ENCODE results near the gene TMEM120B. TPM values are rescaled to one million over a fixed set of nuclear protein-coding genes. Genes with fewer than 3 reads are reported as not detected.

Gene TMEM120B
- 8.5 TPM for total RNA-seq

GRCh38 chr12:121712461-121713256 is at the start of gene TMEM120B:
TMEM120B (plus strand) TSS chr12:121712752; CDS start chr12:121712896, 144 bp downstream.

GRCh38 chr12:121669521-121669900 is 43.0 kb upstream of the TMEM120B start, which contains the start of gene MORN3:
MORN3 (minus strand) TSS chr12:121669654; CDS start chr12:121669483, 171 bp downstream.

GRCh38 chr12:121793440-121793837 is 80.9 kb downstream of the TMEM120B start, which contains the start of gene RHOF:
RHOF (minus strand) TSS chr12:121793688; CDS start chr12:121793633, 55 bp downstream.

GRCh38 chr12:121803861-121804416 is 91.4 kb downstream of the TMEM120B start, which contains the start of gene SETD1B:
SETD1B (plus strand) TSS chr12:121804009; CDS start chr12:121804738, 729 bp downstream.

Other genes with a start within 250 kb of the TMEM120B start
- gene KDM2B, start 131.7 kb upstream of the TMEM120B start, total RNA-seq = 51.7 TPM
- 3.9 TPM for gene ORAI1, start 86.2 kb upstream of the TMEM120B start, total RNA-seq
- gene MORN3, start 43.1 kb upstream of the TMEM120B start, total RNA-seq = 3.9 TPM
- 22.8 TPM for gene RHOF, start 80.9 kb downstream of the TMEM120B start, total RNA-seq
- gene SETD1B, start 91.3 kb downstream of the TMEM120B start, total RNA-seq = 3.9 TPM
- gene HPD, start 146.1 kb downstream of the TMEM120B start, total RNA-seq = not detected
- gene PSMD9, start 176.0 kb downstream of the TMEM120B start, total RNA-seq = 15.7 TPM
- gene CFAP251, start 205.8 kb downstream of the TMEM120B start, total RNA-seq = 12.9 TPM